Measurements from ENCODE around the gene TCEA2.

Gene TCEA2

DNA sequence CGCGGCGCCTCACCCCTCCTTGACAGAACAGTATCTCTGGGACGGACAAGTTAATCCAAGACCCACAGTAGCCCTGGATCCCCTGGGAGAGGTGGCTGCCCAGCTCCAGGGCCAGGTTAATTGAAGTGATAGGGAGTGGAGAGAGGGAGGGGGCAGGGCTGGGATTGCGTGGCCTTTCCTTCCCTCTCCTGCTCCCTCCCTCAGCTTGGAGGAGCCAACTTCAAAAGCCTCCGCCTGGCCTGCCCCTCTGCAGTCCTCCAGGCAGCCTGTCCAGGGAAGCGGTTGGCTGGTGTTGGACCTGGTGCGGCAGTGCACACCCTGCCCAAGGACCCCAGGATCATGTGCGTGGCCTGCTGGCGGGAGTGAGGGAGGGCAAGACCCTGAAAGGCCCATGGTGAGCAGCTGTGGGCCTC lies 27.1 kb upstream of the TCEA2 start, which contains the start of gene C20orf204:
Gene C20orf204, plus strand, starts transcription at position 250 of the 413 bp plus-strand sequence. Its CDS starts 142 bp downstream, at position 392.
- DNase-seq (ENCODE audit: low read depth) = no peak

- no peak for DNase-seq (ENCODE audit: low read depth)
These were observed 26.4 kb upstream of the TCEA2 start for GRCh38 chr20:64036346-64037198.

DNA sequence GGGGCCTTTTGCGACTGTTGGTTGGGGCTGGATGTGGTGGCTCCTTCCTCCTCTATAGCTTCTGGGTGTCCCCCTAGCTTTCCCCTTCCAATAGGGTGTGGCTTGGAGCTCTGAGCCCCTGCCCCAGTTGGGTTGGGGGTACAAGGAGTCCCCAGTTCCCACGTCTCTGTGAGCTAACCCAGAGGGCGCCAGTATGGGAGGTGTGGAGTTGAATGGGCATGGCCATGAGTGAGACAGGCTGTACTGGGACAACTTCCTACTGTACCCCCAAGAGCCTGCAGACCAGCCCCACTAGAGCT lies 25.9 kb upstream of the TCEA2 start:
- no peak for DNase-seq (ENCODE audit: low read depth)

- no peak for DNase-seq (ENCODE audit: low read depth)
These were observed 25.3 kb upstream of the TCEA2 start for GRCh38 chr20:64037498-64038213.

DNA sequence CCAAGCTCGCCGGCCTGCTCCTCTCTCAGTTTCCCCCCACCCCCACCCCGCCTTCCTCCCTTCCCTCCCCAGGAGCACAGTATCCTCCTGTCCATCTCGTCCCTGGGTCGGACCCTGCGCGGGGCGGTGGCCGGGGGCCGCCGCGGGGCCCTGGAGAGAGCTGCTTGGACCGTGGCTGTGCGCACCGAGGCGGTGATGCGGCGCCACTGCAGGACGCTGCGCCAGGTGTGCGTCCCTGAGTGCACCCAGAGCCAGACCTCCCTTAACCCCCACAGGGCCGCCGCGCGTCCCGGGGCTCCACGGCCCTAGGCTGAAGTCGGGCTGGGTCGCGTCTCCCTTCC lies 24.8 kb upstream of the TCEA2 start:
- DNase-seq (ENCODE audit: low read depth) = no peak

- peak; percentile 60 for DNase-seq (ENCODE audit: low read depth)
These were observed 24.3 kb upstream of the TCEA2 start for GRCh38 chr20:64038565-64039292.

DNA sequence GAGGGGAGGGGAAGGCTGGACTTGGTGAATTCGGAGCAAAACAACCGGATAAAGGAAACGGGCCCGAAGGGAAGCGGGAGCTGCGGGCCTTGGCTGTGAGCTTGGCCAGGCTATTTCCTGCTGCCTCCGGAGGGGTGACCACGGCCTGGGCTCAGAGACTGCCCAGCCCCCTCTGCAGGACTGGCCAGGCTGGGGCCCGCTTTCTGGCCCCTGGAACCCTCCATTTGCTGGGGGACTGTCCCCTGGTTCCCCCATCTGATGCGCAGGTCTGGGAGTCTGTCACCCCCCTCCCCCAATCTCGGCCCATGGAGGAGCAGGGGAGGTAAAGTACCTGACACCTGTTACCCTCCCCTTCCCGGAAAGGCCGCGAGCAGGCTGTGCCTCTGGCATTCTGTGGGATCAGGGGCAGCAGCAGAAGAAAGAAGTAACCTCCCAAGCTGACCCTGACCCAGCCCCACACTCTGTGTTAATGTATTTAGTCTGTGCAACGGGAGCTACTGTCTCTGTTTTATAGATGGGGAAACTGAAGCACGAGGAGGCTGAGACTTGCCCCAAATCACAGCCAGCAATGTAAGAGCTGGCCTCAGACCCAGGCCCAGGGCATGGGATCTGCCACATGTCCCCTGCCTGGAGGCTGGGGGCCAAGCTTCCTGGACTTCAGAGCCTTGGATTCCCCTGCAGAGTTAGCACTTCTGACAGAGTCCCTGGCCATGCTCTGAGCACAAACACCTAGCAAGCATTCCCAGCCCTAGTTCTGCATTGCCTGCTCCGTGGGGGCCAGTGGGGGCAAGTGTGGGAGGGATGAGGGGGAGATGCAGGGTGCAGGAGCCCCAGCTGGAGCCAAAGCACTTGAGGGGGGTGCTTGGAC lies 23.5 kb upstream of the TCEA2 start:
- DNase-seq (ENCODE audit: low read depth) = no peak

DNA sequence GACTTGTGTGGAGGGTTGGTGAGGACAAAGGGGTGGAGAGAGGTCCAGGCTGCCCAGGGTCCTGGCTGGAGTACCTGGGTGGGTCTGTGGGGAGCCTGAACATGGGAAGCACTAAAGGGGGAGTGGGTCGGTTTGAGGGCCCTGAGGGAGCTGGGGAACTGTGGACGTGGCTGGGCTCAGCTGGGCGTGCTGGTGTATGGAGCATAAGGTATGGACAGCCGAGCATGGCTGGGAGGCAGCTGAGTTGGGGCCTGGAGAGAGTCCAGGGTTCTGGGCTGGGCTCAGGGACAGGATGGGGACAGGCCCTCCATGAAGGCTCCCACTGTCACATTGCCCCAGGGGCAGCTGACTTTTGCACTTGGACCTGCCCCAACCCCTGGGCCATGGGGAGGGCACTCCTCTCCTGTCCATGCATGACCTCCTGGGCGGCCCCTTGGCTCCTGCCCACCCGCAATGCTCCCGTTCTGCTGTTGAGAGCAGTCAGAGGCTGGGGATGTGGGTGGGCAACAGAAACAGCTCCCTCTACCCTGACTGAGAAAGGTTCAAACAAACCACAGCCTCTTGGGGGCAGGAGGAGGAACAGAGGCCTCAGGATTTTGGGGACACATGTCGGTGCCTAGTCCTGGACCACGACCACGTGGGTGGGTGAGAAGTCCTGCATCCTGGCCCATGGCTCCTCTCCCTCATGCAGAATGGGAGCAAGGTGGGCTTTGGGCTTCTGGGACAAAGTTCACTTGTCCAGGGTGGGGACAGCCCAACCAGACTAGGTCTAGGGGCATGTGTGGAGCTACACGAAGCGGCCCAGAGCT lies 22.6 kb upstream of the TCEA2 start:
- no peak for DNase-seq (ENCODE audit: low read depth)

GRCh38 chr20:64041040-64041780 lies 21.8 kb upstream of the TCEA2 start:
- no peak for DNase-seq (ENCODE audit: low read depth)

GRCh38 chr20:64041781-64042053 lies 21.3 kb upstream of the TCEA2 start:
- no peak for DNase-seq (ENCODE audit: low read depth)

DNA sequence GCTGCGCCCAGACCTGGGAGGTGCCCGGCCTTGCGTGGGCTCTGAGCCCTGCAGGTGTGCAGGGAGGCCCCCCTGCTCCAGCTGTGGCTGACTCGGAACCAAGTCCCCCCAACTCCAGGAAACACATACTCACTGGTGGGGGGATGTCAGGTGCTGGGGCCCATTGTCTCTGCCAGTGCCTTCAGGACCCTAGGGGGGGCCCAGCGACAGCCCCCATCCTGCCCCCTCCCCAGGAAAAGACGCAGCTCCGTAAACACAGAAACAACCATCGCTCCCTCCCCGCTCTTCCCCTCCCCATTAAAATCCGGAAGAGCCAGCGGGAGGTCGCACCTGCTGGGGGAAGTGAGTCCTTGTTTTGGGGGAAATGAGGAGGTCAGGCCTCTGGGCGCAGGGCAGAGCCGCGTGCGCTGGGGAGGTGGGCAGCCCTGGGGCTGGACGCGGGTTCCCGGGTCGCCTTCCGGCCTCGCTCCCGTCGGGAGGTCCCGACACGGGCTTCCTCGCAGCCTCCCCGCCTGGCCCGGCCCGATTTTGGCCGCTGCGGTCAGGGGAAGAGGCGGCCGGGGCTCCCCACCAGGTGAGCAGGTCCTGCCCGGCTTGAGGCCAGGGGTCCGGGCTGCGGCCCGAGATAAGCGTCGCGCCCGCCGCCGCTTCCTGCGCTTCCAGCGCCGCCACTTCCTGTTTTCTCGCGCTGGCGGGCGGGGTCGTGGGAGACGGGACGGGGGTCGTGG lies 20.8 kb upstream of the TCEA2 start:
- no peak for DNase-seq (ENCODE audit: low read depth)

GRCh38 chr20:64043768-64044167 lies 19.2 kb upstream of the TCEA2 start:
- DNase-seq (ENCODE audit: low read depth) = no peak

- DNase-seq (ENCODE audit: low read depth) = no peak
These were observed 18.3 kb upstream of the TCEA2 start for GRCh38 chr20:64044484-64045247.

DNA sequence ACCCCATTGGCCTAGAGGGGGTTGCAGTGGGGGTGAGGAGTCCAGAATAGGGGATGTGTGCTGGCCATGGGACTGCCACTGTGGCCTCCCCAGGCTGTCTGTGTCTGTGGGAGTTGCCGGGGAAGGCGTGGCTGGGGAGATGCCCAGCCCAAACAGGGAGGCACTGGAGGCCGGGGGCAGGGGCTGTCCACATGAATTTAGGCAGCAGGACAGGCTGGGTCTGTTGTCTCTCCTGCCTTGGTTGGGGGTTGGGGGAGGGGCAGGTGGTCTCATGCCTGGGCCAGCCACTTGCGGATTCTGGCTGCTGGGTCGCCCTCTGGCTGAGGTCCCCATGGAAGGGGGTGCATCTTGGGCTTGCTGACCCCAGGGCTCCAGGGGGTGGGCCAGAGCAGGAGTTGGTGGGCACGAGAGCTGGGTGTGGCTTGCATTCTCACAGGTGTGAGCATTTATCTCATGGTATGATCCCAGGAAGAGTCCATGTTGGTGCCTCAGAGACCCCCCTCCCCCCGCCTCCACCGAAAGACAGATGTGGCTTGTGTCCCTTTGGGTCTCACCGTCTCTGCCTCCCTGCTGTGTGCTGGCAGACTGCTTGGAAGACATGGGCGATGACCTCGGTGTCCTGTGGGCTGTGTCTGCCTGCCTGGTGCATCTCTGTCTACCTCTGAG lies 17.5 kb upstream of the TCEA2 start:
- DNase-seq (ENCODE audit: low read depth) = no peak

DNA sequence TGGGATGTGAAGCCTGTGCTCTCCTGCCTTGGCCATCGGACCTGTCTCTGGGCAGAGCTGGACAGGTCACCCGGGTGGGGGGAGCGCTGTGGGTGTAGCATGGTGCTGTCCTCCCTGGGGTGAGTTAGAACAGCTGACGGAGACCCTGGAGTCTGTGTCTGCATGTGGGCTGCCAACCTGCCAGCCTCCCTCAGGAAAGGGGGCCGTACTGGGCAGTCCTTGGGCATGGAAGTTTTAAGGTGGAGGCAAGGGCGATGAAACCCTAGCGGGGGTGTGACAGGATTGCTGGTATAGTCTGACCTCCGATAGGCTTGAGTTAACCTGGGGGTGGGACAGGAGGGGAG lies 16.0 kb upstream of the TCEA2 start:
- DNase-seq (ENCODE audit: low read depth) = no peak

- no peak for DNase-seq (ENCODE audit: low read depth)
These were observed 15.0 kb upstream of the TCEA2 start for GRCh38 chr20:64047968-64048401.

DNA sequence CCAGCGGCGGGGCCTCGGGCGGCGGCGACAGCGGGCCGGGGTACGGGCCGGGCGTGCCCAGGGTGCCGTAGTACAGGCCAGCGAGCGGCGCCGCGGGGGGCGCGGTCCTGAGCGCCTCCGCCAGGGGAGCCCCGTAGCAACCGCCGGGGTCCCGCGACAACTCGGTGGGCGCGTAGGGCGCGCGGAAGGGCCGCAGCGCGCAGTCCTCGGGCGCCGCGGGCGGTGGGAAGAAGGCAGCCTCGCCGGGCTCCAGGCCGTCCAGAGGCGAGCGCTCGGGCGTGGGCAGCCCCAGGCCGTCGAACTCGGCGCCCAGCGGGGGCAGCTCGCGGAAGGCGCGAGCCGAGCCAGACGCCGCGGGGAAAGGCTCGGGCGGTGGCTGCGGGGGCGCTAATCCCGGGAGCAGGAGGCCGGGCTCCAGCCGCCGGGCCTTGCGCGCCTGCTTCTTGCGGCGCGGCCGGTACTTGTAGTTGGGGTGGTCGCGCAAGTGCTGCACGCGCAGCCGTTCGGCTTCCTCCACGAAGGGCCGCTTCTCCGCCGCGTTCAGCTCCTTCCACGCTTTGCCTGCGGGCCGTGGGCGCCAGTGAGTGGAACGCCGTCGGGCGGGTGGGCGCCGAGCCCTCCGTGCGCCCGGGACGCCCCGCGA lies 14.5 kb upstream of the TCEA2 start:
- no peak for DNase-seq (ENCODE audit: low read depth)

Data from T follicular helper cell (primary cell).